NCI-H82 treated with DMSO at 0.1 percent for 48 hours (cell line): Measurements from ENCODE around the gene CLIP4.
"Not testable (repeated sequence)": the region's sequence is repeated elsewhere in the genome, so short reads cannot be mapped to it uniquely, and the experiment has no call there.

ENCODE experiments used
- DNase-seq: peaks from one replicate; lab custom pipeline; 2025; ENCODE audit not compliant: unreplicated experiment; lab: John Stamatoyannopoulos, UW

The CLIP4 gene

DNA sequence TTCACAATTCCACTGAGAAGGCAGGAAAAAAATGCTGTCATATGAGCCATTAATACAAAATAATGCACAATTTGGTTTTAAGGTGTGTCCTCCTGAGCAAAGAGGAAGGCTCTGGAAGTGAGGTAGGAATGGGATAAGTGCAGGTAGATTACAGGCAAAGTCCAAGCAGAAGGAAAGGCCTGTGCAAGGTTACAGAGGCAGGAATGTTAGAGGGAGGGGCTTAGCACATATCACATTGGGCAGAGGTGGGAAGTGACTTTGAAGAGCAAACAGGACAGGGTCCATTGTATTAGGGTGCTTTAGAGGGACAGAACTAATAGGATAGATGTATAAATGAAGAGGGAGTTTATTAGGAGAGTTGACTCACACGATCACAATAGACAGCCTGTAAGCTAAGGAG lies 14.7 kb upstream of the CLIP4 start:
- DNase-seq: no peak

DNA sequence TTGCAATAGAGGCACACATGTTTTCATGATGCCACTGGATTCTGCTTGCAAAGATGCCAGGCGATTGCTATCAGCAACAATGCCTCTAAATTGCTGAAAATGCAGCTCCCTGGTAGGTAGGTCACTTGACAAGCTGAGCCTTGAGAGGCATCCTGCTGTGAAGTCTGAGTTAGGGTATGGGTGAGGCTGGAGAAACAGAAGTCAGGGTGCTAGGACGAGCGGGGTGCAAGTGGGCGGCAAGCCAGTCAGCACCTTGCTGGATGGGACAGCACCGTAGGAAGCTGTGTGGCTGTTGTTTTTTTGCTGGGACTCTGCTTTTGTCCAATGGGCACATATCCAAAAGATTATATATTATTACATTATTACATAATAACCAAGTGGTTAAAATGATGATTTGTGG lies 10.5 kb upstream of the CLIP4 start:
- DNase-seq: no peak

DNA sequence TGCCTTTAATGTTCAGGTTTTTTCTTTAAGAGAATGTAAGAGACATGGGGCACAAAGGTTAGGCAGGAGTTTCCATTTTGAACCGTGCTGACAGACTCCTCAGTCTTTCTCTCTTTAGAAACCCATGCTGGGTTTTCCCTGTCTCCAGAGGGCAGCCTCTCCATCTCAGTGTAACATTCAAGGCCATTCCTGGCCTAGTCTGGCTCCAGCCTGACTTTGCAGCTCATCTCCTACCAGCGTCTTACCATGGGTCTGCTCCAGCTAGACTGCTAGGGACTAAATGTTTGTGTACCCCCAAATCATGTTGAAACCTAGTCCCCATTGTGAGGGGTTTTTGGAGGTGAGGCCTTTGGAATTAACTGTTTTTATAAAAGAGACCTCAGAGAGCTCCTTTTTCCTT lies 9.8 kb upstream of the CLIP4 start:
- no peak for DNase-seq

DNA sequence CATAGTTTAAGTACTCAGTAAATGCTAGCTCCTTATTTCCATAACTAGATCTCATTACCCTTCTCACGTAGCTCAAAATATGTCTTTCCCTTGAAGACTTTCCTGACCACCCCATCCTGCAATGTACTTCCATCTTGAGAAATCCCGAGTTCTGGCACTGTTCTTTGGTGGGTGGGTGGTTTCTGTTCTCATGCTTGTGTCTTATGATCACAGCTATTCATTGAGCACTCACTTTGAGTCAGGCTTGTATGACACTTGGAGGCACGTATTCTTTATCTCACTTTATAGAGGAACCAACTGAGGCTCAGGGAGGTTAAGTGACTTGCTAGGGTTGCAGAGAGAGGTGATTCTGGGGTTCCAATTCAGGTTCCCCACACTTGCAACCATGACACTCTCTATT lies 9.0 kb upstream of the CLIP4 start:
- no peak for DNase-seq

DNA sequence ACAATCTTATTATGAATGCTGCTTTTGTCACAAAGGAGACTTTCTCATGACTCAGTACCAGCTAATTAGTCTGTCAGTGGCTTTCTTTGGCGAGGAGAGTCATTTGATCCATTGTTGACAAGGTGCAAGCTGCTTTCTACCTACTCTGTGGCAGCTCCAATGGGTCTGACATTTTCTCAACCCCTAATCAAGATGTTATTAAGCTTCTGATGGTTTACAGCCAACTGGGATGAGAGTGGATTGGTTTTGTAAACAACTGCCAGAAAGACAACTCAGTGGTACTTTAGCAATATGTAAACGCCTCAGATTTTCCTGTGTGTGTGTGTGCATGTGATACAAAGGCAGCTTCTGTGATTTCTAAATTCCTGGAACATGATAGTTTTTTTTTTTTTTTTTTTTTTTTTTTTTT lies 8.2 kb upstream of the CLIP4 start:
- no peak for DNase-seq

DNA sequence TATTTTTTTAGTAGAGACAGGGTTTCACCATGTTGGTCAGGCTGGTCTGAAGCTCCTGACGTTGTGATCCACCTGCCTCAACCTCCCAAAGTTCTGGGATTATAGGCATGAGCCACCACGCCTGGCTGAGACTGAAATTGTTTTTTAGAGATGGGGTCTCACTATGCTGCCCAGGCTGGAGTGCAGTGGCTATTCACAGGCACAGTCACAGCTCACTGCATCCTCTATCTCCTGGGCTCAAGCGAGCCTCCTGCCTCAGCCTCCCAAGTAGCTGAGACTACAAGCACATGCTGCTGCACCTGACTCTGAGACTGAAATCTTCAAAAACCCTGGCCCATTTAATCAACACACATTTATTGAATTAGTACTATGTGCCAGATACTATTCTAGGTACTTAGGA lies 7.7 kb upstream of the CLIP4 start:
- not testable (repeated sequence) for DNase-seq

DNA sequence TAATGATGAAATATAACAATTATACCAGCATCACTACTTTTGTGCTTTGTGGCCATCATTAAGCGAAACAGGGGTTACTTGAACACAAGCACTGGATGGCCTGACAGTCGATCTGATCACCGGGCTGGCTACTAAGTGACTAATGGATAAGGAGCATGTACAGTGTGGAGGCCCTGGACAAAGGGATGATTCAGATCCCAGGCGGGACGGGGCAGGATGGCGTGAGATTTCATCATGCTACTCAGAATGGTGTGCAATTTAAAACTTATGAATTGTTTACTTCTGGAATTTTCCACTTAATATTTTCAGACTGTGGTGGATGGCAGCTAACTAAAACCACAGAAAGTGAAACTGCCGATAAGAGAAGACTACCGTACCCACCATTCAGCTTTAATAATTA lies 7.0 kb upstream of the CLIP4 start:
- no peak for DNase-seq

- DNase-seq: no peak
These were observed 6.0 kb upstream of the CLIP4 start for GRCh38 chr2:29109246-29109645.

GRCh38 chr2:29110916-29111535 lies 4.2 kb upstream of the CLIP4 start:
- DNase-seq: no peak

DNA sequence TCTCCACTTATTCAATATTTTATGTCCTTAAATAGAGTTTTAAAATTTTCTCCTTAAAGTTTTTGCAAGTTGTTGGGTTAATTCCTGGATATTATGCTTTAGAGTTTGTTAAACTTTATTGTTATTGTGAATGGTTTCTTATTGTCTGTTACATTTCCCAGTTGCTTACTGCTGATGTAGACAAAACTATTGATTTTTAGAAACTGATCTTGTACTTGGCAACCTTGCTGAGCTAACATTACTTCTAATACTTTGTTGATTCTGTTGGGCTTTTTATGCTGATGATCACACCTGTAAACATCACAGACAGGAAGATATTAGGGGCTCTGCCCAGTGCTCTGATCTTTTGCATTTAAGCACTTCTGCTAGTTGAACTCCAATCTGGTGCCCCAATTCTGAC lies 2.8 kb upstream of the CLIP4 start:
- no peak for DNase-seq

DNA sequence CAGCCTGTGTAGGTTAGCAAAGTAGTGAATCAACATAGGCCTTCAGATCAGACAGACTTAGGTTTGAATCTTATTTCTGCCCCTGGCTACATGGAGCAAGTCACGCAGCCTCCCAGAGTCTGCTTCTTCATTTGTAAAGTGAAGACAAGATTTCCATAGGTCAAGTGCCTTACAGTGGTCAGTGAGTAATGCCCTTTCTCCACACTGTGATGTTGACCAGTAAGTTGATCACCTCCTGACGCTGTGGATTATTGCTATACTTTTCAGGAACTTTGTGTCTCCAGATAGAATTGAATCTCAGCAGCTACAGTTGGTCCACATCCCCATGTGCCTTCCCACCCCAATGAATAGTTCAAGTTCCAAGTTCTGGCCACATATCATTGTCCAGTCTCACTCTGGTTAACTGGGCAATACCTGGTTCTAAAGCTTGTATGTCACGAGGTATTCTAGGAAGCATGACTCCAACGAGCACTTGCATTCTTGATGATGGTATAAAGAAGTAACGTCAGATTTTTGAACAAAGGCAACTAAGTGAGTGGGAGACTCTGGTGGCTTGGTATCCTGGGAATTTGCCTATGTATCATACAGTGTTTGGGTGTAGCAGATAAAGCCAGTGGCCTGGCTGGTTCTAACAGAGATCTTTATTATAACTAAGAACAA lies 2.1 kb upstream of the CLIP4 start:
- no peak for DNase-seq

DNA sequence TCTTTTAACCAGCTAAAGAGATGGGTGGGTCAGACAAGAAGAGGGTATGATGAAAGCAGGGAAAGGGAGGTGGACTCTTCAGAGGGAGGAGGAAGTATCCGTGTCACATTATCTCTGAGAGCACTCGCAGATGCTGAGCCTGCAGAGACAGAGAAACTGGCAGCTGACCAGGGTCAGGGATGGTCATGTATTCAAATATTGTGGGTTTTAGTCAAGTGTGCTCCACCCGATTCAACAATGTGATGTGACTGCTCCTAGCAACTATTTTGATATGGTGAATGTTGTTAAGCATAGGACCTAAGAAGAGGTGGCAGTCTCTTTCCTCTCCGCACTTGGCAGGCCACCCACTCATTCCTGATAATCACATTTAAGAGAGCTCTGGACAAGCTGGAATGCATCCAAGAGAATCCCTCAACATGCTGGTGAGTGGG lies 1.3 kb upstream of the CLIP4 start:
- peak; percentile 27 for DNase-seq

- DNase-seq: peak; percentile 25
These were observed 649 bp upstream of the CLIP4 start for GRCh38 chr2:29114586-29114945.

DNA sequence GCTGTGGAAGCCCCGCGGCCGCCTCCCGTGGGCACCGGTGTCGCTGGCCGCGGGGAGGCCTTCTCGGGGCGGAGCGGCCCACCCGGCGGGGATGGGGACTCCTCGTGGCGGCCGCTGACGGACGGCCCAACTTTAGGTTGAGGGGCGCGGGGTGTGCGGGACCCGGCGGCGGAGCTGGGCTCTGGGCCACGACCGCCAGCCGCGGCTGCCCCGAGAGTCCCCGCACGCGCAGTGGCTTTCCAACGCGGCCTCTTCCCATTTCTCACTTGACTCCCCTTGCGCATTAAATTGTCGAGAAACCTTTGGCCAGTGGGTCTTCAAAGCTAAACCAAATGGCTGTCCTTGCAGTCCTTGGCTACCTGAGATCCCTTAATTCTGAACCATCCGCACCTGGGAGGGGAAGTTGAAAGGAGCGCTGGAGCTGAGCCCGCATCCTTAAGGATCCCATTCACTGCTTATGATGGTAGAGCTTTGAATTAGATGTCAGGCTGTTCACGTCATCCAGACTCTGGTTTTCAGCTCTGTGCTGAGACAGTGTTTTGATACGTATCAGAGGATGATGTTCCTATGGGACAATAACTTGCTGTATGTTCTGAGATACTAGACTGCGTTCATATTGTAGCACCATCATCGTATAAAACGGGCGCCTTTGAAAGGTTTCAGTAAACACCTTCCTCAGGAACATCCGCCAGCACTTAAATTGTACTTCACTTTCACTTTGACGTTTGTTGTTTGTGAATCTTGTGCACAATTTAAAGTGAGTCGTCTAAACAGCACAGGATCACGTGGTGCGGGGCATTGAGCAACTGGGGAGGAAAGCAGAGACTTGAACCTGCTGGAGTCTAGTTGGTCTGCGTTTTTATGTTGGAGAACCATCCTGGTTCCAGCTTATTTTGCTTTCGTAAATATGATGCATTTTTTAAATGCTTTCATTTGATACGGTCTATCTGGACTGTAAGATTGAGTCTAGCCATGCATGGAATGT lies 874 bp downstream of the CLIP4 start:
- no peak for DNase-seq

DNA sequence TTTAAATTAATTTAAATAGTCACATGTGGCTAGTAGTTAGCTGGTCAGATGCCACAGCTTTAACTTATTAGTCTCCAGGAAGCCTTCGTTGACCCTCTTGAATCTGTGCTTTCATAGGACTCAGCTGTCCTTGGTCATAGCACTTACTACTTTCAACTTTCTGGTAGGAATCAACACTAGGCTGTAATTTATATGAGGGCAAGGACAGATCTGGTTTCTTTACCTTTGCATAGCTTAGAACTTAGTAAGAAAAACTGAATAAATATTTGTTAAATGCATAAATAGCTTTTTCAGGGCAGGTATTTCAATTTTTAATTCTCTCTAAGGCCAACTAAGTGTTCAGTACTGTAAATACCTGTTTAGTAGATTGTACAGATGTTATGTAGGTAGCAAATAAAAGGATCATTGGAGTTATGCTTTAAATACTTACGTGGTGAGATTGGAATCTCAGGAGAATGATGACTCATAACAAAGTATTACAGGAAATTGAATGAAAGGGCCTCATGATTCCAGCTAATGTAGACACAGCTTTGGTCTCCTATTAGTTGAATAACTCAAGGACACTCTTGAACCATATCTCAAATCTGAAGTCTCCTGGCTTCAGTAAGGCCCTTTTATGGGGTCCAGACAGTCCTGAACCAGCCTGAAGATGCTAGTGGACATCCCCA lies 2.6 kb downstream of the CLIP4 start:
- DNase-seq: no peak

- DNase-seq: no peak
These were observed 4.0 kb downstream of the CLIP4 start for GRCh38 chr2:29119211-29119610.

DNA sequence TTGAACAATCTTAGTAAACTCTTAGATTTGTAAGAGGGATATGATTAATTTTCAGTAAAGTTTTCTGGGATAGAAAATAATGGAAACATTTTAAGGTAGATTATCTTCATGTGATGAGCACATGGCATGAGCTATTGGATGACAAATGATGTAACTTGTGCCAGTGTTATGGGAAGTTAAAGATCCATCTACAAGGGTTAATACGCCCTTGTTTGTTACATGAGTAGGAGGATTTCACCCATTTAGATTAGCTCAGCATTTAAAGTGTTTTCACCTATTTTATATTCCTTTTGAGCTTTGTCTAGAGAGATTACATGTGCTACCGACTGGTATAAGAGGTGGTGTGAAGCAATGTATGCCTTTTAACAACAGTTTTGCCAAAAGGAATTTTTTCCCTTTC lies 5.6 kb downstream of the CLIP4 start:
- DNase-seq: no peak

DNA sequence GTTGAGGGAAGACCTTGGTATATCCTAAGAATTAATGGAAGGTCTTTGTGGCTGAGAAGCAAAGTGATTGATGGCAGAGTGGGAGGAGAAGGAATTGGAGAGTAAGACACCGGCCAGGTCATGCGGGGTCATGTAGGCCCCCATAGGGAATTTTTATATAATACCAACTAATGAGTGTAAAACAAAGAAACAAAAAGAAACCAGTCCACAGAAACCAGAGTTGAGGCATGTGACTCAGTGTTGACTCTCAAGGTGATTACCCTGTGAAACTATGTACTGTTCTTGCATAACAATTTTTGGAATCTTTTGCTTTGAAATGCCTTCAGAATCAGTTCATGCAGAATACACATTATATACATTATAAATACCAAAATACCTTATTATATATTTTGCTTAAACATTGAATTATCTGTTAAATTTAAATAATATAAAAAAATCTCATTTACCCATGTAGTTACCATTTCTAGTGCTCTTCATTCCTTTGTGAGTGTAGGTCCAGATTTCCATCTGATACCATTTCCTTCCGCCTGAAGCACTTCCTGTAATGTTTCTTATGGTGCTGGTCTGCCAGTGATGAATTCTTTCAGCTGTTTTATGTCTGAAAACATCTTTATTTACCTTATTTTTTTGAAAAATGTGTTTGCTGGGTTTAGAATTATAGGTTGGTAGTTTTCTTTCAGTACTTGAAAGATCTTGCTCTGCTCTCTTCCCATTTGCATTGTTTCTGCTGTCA lies 8.6 kb downstream of the CLIP4 start:
- no peak for DNase-seq

DNA sequence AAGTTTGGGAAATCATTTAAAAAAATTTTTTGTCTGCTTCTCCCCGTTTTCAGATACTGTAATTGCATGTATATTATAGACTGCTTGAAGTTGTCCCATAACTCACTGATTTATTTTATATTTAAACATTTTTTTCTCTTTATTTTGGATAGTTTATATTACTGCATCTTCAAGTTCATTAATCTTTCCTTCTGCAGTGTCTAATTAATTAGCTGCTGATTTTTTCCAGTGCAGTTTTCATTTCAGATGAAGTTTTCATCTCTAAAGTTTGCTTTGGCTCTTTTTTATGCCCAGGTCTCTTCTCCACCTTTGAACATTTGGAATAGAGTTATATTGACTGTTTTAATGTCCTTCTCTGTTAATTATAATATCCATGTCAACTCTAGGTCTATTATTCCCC lies 9.3 kb downstream of the CLIP4 start:
- no peak for DNase-seq

GRCh38 chr2:29129586-29130281 lies 14.5 kb downstream of the CLIP4 start:
- no peak for DNase-seq
